ENCODE results near the gene DCN.

DNA sequence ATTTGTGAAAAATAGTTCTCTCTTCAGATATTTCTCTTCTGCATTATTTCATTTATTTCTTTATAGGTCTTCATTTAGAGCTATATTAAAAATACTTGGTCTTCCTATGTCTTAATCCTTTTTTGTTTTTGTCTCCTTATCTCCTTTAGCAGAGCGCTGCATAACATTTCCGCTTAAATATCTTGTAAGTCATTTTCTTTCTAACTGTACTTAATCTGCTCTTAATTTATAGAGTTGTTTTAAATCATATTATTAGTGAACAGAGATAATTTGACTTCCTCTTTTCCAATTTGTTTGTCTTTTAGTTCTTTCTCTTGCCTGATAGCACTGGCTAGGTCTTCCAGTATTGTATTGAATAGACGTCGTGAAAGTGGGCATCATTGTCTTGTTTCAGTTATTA lies 89.3 kb downstream of the DCN start:
- TF ChIP-seq POLR2A (IDR thresholded peaks at IDR 0.05; ENCODE audit: low read depth, low read length) (no peak), TAF1 (IDR thresholded peaks at IDR 0.05; ENCODE audit: borderline replicate concordance, low read depth, low read length) (no peak), POLR2AphosphoS5 (IDR thresholded peaks at IDR 0.05; ENCODE audit: low read depth, low read length) (no peak)

Measured in GM12892 (cell line).